VCaP (cell line): ENCODE measurements around the gene BICC1.

Experiments
- H3K27ac ChIP-seq: fragments of 450-650 bp; 2 replicates; pipeline ENCODE4 v1.5.1; 2017
- TF ChIP-seq, protein P1 (sequence below): fragments of 450-650 bp; conservative IDR thresholded peaks from 2 replicates; pipeline ENCODE4 v1.5.1; 2017; ENCODE audit warnings: mild to moderate bottlenecking, moderate library complexity

Gene BICC1

DNA sequence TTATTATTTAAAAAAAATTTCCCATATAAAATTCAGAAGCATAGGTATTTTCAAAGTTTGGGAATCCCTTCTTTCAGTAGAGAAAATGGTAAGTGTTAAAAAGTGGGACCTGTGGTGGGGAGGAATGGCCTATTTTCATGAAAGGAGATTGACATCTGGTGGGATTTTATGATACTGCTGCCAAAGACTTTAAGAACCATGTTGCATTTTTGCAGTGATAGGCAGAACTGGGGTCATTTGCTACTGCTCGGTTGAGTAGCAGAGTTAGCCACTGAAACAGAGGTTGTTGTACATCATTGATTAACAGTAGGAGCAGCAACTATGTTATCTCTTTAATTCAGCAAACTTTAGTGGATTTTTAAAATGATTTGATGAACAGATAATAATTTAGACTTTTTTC lies 4.4 kb downstream of the BICC1 start:
- TF ChIP-seq, protein P1, sequence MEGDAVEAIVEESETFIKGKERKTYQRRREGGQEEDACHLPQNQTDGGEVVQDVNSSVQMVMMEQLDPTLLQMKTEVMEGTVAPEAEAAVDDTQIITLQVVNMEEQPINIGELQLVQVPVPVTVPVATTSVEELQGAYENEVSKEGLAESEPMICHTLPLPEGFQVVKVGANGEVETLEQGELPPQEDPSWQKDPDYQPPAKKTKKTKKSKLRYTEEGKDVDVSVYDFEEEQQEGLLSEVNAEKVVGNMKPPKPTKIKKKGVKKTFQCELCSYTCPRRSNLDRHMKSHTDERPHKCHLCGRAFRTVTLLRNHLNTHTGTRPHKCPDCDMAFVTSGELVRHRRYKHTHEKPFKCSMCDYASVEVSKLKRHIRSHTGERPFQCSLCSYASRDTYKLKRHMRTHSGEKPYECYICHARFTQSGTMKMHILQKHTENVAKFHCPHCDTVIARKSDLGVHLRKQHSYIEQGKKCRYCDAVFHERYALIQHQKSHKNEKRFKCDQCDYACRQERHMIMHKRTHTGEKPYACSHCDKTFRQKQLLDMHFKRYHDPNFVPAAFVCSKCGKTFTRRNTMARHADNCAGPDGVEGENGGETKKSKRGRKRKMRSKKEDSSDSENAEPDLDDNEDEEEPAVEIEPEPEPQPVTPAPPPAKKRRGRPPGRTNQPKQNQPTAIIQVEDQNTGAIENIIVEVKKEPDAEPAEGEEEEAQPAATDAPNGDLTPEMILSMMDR, result no peak
- peak overlapping the region; percentile 57 for H3K27ac ChIP-seq

DNA sequence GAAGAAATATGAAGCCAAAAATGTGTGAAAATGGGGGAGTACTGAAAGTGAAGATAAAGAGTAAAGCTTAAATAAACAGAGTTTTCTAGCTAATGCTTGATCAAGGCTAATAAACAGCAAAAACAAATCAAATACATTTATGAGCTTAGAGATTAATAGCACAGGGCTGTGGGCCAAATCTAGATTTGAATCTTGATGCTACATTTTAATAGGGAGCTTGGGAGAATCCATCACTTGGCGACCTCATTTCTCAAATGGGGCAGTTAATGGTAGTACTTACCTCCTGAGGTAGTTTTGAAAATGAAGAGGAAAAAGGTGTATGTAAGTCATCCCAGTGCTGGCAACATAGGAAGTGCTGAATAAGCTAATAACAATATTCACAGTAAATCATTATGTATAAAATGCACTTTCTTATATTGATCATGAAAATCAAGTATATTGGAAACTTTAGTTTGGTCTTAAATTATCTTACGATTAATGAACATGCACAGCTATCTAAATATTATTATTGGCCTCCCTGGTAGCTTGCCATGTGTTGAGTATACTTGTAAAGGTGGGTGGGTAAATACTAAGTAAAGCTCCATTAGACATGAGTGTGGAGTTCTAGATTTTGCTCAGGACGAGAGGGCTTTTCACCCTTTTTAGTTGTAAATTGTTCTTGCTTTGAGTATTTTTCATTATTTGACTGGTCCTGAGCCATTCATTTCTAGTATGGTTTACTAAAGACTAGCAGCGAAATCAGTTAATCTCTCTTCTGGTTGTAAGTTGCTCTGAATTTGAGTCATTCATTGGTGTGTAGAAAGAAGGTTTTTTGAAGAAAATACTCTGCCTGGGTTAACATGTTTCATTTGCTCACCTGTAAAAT lies 5.1 kb downstream of the BICC1 start:
- TF ChIP-seq, protein P1, result no peak
- peak overlapping the region; percentile 57 for H3K27ac ChIP-seq

DNA sequence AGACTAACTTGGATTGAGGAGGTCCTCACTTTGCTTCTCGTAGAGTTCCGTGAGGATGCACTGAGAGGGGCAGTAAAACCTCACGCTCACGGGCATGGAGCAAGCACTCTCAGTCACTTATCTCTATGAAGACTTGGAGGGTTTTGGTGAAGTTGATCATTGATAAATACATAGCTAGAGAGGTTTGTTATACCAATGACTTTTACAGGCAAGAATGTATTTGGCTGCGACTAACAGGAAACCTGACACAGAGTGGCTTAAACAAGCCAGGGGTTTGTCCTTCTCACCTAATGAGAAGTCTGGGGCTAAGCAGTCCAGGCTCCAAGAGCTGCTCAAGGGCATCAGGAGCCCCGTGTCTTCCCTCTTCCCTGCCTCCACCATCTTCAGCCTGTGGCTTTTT lies 6.1 kb downstream of the BICC1 start:
- peak overlapping the region; percentile 57 for H3K27ac ChIP-seq
- TF ChIP-seq, protein P1, result no peak

DNA sequence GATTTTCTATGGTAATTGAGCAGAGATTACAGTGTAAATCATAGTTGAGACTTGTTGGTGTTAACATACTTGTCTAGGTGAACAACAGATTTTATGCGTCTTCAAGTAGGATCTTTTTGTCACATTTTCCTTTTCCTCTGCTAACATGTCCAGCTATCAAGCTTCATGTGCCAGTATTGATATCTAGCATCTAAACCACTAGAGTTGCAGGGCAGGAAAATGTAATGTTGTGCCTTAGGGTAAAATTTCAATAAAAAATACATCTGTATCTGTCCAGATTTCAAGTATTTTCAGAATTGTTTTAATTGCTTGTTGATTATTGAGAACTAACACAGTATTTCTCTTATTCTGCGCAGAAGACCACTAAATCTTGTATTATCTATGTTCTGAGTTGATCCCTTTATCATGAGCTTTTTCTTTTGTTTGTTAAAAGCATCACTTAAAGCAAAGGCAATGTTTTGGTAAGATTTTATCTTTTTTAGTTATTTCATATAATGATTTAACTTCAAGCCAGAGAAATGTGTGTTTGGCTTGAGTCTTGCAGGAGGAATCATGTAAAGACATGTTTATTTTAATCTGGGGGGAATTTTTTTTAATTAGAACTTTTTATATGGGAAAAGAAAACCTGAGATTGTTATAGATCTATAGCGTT lies 16.5 kb downstream of the BICC1 start:
- TF ChIP-seq, protein P1, result no peak
- no peak overlapping the region for H3K27ac ChIP-seq

DNA sequence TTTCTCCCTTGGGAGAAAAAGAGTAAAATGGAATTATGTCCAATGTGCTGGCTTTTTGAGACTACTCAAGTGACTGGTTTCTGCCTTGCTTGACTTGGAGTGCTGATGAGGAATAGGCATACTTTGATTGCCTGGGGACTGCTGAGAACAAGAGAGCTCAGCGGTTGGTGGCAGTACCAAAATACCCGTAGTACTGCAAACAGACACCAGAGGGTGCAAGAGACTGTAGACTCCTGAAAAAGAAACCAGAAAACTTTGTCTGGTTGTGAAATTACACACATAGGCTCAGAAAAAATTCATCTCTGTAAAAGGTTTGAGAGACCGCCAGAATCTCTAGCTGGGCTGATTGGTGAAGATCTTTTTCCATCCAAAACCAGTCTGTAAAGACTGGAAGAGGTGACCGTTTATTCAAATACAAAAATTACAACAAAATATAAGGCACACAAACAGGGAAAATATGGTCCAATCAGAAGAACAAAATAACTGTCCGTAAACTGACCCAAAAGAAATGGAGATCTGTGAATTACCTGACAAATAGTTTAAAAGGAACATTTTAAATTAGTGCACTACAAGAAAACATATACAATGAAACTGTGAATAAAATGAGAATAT lies 18.5 kb downstream of the BICC1 start:
- no peak overlapping the region for H3K27ac ChIP-seq
- TF ChIP-seq, protein P1, result peak; percentile 87

DNA sequence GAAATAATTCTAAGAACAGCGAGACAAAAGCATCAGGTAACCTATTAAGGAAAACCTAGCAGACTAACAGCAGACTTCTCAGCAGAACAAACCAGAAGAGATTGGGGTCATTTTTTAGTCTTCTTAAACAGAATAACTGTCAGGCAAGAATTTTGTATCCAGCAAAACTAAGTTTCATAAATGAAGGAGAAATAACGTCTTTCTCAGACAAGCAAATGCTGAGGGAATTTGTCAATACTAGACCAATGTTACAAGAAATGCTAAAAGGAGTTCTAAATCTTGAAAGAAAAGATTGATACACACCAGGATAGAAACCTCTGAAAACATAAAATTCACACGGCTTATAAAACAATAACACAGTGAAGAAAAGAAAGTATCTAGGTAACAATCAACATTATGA lies 22.6 kb downstream of the BICC1 start:
- H3K27ac ChIP-seq, result no peak overlapping the region
- TF ChIP-seq, protein P1, result no peak

DNA sequence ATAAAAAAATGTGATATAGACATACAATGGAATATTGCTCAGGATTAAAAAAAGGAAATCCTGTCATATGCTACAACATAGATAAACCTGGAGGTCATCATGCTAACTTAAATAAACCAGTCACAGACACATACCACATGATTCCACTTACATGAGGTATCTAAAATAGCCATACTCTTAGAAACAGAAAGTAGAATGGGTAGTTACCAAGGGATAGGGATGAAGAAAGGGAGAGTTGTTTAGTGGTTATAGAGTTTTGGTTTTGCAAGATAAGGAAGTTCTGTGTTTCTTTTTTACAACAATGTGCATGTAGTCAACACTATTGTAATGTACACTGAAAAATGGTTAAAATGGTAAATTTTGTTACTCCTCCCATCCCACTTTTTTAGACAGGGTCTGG lies 30.5 kb downstream of the BICC1 start:
- H3K27ac ChIP-seq, result no peak overlapping the region
- TF ChIP-seq, protein P1, result no peak
